NCI-H1092 (cell line): ENCODE data around the gene BRWD1.

Experiments used
- DNase-seq: peaks from one replicate; lab custom pipeline; 2025; lab: John Stamatoyannopoulos, UW

BRWD1 gene

DNA sequence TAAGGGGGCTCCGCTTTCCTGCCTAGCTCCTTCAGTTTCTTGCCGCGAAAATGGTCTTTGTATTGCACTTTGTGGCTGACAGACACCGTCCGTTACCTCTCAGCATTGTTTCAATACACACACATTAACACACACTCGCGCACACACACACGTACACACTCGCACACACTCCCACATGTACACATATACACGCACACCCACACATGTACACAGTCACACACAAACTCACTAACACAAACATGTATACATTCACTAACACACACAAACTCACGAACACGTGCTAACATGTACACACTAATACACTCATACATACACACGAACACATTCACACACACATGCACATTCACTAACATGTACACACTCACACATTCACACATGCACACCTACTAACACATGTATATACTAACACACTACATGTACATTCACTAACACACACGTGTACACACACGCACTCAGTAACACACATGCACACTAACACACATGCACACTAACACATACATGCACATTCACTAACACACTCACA is 179.1 kb downstream of the BRWD1 start:
- DNase-seq: no peak
